Erythroblast (primary cell): Measurements from ENCODE around the gene MZF1.

Experiments
- GATA1 ChIP-seq: IDR thresholded peaks from 2 replicates; pipeline ENCODE4 v1.6.1; 2011; ENCODE audit warnings: low read depth, mild to moderate bottlenecking, control low read depth, low read length, moderate library complexity
- POLR2A ChIP-seq: IDR thresholded peaks from 2 replicates; pipeline ENCODE4 v1.6.1; 2011; ENCODE audit warnings: mild to moderate bottlenecking, low read length

- TF ChIP-seq POLR2A (no peak), GATA1 (no peak)
Observed at GRCh38 chr19:58563034-58563573, 10.0 kb downstream of the MZF1 start.
